B cell (primary cell): ENCODE measurements around the gene MYCBP.

Source experiments
- CTCF ChIP-seq: fragments of 200-600 bp; IDR thresholded peaks from one replicate; pipeline ENCODE4 v1.8.0; 2022; ENCODE audit warnings: antibody characterized with exemption, mild to moderate bottlenecking
- EZH2 ChIP-seq: IDR thresholded peaks from 2 replicates; pipeline ENCODE4 v1.6.1; 2012; ENCODE audit warnings: borderline replicate concordance, low read depth, mild to moderate bottlenecking, moderate library complexity, low read length; ENCODE audit not compliant: insufficient read depth, poor library complexity, severe bottlenecking

GRCh38 chr1:38848071-38848470 lies 25.1 kb downstream of the MYCBP start:
- TF ChIP-seq CTCF (no peak), EZH2 (no peak)
